ENCODE results near the gene ERC1.

DNA sequence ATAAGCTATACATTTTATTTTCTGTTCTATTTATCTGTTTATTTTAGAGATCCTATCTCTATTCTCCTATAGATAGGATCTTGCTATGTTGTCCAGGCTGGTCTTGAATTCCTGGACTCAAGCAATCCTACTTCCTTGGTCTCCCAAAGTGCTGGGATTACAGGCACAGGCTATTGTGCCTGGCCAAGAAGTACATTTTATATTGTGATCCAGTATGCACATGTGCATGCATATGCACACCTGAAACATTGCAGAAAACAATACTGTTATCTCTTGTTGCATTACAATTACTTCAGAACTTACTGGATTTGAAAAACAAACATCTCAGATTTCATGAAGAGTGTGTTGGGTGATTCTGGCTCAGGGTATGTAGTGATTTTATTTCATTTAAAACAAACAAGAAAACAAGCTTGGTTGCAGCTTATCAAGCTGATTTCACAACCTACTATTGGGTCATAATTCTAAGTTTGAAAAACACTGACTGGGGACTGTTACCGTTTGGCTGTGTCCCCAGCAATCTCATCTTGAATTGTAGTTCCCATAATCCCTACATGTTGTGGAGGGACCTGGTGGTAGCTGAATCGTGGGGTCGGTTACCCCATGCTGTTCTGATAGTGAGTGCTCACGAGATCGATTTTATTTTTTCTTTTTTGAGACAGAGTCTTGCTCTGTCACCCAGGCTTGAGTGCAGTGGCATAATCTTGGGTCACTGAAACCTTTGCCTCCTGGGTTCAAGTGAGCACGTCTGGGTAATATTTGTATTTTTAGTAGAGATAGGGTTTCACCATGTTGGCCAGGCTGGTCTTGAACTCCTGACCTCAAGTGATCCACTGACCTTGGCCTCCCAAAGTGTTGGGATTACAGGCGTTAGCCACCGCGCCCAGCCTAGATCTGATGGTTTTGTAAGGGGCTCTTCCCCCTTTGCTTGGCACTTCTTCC lies 31.3 kb downstream of the ERC1 start:
- TF ChIP-seq, protein P1, sequence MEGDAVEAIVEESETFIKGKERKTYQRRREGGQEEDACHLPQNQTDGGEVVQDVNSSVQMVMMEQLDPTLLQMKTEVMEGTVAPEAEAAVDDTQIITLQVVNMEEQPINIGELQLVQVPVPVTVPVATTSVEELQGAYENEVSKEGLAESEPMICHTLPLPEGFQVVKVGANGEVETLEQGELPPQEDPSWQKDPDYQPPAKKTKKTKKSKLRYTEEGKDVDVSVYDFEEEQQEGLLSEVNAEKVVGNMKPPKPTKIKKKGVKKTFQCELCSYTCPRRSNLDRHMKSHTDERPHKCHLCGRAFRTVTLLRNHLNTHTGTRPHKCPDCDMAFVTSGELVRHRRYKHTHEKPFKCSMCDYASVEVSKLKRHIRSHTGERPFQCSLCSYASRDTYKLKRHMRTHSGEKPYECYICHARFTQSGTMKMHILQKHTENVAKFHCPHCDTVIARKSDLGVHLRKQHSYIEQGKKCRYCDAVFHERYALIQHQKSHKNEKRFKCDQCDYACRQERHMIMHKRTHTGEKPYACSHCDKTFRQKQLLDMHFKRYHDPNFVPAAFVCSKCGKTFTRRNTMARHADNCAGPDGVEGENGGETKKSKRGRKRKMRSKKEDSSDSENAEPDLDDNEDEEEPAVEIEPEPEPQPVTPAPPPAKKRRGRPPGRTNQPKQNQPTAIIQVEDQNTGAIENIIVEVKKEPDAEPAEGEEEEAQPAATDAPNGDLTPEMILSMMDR (IDR thresholded peaks at IDR 0.05): no peak
- TF ChIP-seq POLR2A (IDR thresholded peaks at IDR 0.05) (no peak), POLR2AphosphoS5 (IDR thresholded peaks at IDR 0.05; ENCODE audit: insufficient read depth in 1 of 2, low read depth in 1 of 2) (no peak)

Data from vagina (tissue), 2 donors.